K562 (cell line): Measurements from ENCODE around the gene ZNF672. TPM values are rescaled to one million over a fixed set of nuclear protein-coding genes. Genes with fewer than 3 reads are reported as not detected.

Experiments used
- BCL6 ChIP-seq: fragments of 250-450 bp; sonication (Bioruptor Pico); IDR thresholded peaks from 2 replicates; pipeline ENCODE4 v1.4.0; 2020
- BCLAF1 ChIP-seq, 2 experiments: fragments of 450-650 bp in 1 of 2; IDR thresholded peaks; 2 replicates each; pipeline ENCODE4 v1.6.1; 2011 to 2017; ENCODE audit warnings: low read depth in 2 of 2, antibody characterized with exemption in 1 of 2, borderline replicate concordance in 1 of 2, low read length in 1 of 2, mild to moderate bottlenecking in 1 of 2, mixed read lengths in 1 of 2; ENCODE audit not compliant: control insufficient read depth in 1 of 2
- BRF2 ChIP-seq: IDR thresholded peaks from 3 replicates; pipeline ENCODE4 v1.6.1; 2011; ENCODE audit warnings: borderline replicate concordance, mild to moderate bottlenecking; ENCODE audit not compliant: insufficient read length, insufficient read depth
- CHCHD3 ChIP-seq: fragments of 250-450 bp; sonication (Bioruptor Pico); IDR thresholded peaks from 2 replicates; pipeline ENCODE4 v2.1.2; 2022; ENCODE audit warnings: mild to moderate bottlenecking
- EP400 ChIP-seq: fragments of 450-650 bp; IDR thresholded peaks from 2 replicates; pipeline ENCODE4 v1.6.1; 2017; ENCODE audit warnings: antibody characterized with exemption, mild to moderate bottlenecking, moderate library complexity
- ESRRA ChIP-seq: fragments of 450-650 bp; IDR thresholded peaks from 2 replicates; pipeline ENCODE4 v1.6.1; 2014; ENCODE audit warnings: low read depth, mild to moderate bottlenecking, moderate library complexity, borderline replicate concordance
- FOXA1 ChIP-seq: fragments of 450-650 bp; IDR thresholded peaks from 2 replicates; pipeline ENCODE4 v1.6.1; 2016; ENCODE audit warnings: mild to moderate bottlenecking, borderline replicate concordance
- ILK ChIP-seq: fragments of 450-650 bp; IDR thresholded peaks from 2 replicates; pipeline ENCODE4 v1.6.1; 2016; ENCODE audit warnings: missing genetic modification characterization, low read depth, mild to moderate bottlenecking, missing compliant biosample characterization, moderate library complexity, borderline replicate concordance
- KLF13 ChIP-seq: fragments of 450-650 bp; IDR thresholded peaks from 2 replicates; pipeline ENCODE4 v1.6.1; 2016; ENCODE audit warnings: missing genetic modification characterization, low read depth, mild to moderate bottlenecking, missing compliant biosample characterization, moderate library complexity, borderline replicate concordance
- LCOR ChIP-seq: sonication (generic); formaldehyde crosslinking; IDR thresholded peaks from 2 replicates; pipeline ENCODE4 v1.8.0; 2022; ENCODE audit warnings: mild to moderate bottlenecking, missing genetic modification reagents
- LEF1 ChIP-seq: fragments of 450-650 bp; IDR thresholded peaks from 2 replicates; pipeline ENCODE4 v1.6.1; 2016; ENCODE audit warnings: mild to moderate bottlenecking
- MBD2 ChIP-seq: sonication (generic); IDR thresholded peaks from 2 replicates; pipeline ENCODE4 v1.6.1; 2016; ENCODE audit warnings: low read depth, borderline replicate concordance
- MTA3 ChIP-seq: fragments of 450-650 bp; formaldehyde crosslinking; IDR thresholded peaks from 2 replicates; pipeline ENCODE4 v1.6.1; 2017; ENCODE audit warnings: mild to moderate bottlenecking, borderline replicate concordance
- NCOA1 ChIP-seq: fragments of 450-650 bp; IDR thresholded peaks from 2 replicates; pipeline ENCODE4 v1.6.1; 2016; ENCODE audit warnings: low read depth
- PBX2 ChIP-seq, 2 experiments: IDR thresholded peaks in 1 of 2; conservative IDR thresholded peaks in 1 of 2; 2 replicates each; pipeline ENCODE4 v1.6.1; 2016; ENCODE audit warnings: low read depth in 2 of 2, mild to moderate bottlenecking in 1 of 2, missing compliant biosample characterization in 1 of 2, missing genetic modification characterization in 1 of 2, moderate library complexity in 1 of 2
- SREBF1 ChIP-seq: fragments of 150-350 bp; IDR thresholded peaks from 2 replicates; pipeline ENCODE4 v1.6.1; 2014; ENCODE audit warnings: antibody characterized with exemption, low read depth, low read length, borderline replicate concordance
- SUPT5H ChIP-seq: fragments of 450-650 bp; IDR thresholded peaks from 2 replicates; pipeline ENCODE4 v1.6.1; 2016
- ZFP30 ChIP-seq: fragments of 250-450 bp; sonication (Bioruptor Pico); IDR thresholded peaks from 2 replicates; pipeline ENCODE4 v1.8.0; 2022; ENCODE audit warnings: moderate library complexity, mild to moderate bottlenecking, inconsistent platforms, borderline replicate concordance
- ZFPM2 ChIP-seq: fragments of 250-450 bp; sonication (Bioruptor Pico); IDR thresholded peaks from 2 replicates; pipeline ENCODE4 v1.5.1; 2022; ENCODE audit warnings: mild to moderate bottlenecking
- ZNF124 ChIP-seq: sonication (generic); formaldehyde crosslinking; IDR thresholded peaks from 2 replicates; pipeline ENCODE4 v1.8.1; 2022; ENCODE audit warnings: missing genetic modification reagents
- ZNF24 ChIP-seq: fragments of 450-650 bp; IDR thresholded peaks from 2 replicates; pipeline ENCODE4 v1.6.1; 2016
- ZNF583 ChIP-seq: fragments of 250-450 bp; sonication (Bioruptor Pico); IDR thresholded peaks from 2 replicates; pipeline ENCODE4 v1.4.0; 2020
- polyA plus RNA-seq, 8 experiments: library from polyadenylated mRNA; depleted of rRNA in 4 of 8; stranded (reverse) in 5 of 8; unstranded in 3 of 8; fragments of >200 nt; fragmentation: Nextera tagmentation in 2 of 8; fragmentation: Illumina TruSeq in 1 of 8; extraction: Ambion mirVana in 2 of 8; extraction: Trizol in 1 of 8; gene quantifications; 2 replicates each; pipeline versions ENCODE4 v1.2.1 to v1.2.3, GENCODE V29; 2011 to 2014; ENCODE audit warnings: inconsistent platforms in 1 of 8, missing spikeins in 1 of 8
- total RNA-seq, 7 experiments: library from RNA; depleted of rRNA in 6 of 7; stranded (reverse); fragments of >200 nt in 6 of 7; fragmentation: Illumina TruSeq in 2 of 7; extraction: Trizol in 2 of 7; gene quantifications; 2 replicates each; pipeline versions ENCODE4 v1.2.1 to v1.2.3, GENCODE V29; 2011 to 2021; ENCODE audit warnings: low replicate concordance in 1 of 7

ZNF672 gene
- total and polyA plus RNA-seq, 9 of the 15 experiments (the other 6 are each of a cell fraction or from before 2014, with no cell fraction given) = 1.9 to 57.9 (median 24.1) TPM

- TF ChIP-seq BCLAF1 (IDR thresholded peaks at IDR 0.05; ENCODE audit: borderline replicate concordance in 1 of 2, control insufficient read depth in 1 of 2, low read depth in 2 of 2, low read length in 1 of 2) (0 out of 4 replicates have a peak, but pooled peaks of 1 of the 2 experiments have one; percentile 33), BRF2 (no peak), MTA3 (0 out of 2 replicates have a peak, but pooled peaks have one; percentile 3), SUPT5H (no peak; the same call in 1 of the 2 replicates), ESRRA (no peak; the same call in 1 of the 2 replicates), SREBF1 (no peak), ZNF583 (no peak), ZFPM2 (CRISPR knock-in tag) (no peak), ZFP30 (CRISPR knock-in tag) (no peak), MBD2 (peak; percentile 88), ZNF124 (no peak), EP400 (no peak), CHCHD3 (no peak), FOXA1 (no peak), BCL6 (no peak), ILK (no peak), LEF1 (no peak), LCOR (CRISPR knock-in tag) (no peak), NCOA1 (0 out of 2 replicates have a peak, but pooled peaks have one; percentile 24), ZNF24 (no peak), KLF13 (tag) (no peak), PBX2 (CRISPR knock-in tag; IDR thresholded peaks at IDR 0.05; ENCODE audit: low read depth) (no peak), PBX2 (tag; conservative IDR thresholded peaks at IDR 0.05; ENCODE audit: low read depth) (no peak)
Measured at GRCh38 chr1:248837781-248838356, at the start of gene ZNF672 (continued).
